ENCODE measurements around the gene PACS1.

PACS1 gene

DNA sequence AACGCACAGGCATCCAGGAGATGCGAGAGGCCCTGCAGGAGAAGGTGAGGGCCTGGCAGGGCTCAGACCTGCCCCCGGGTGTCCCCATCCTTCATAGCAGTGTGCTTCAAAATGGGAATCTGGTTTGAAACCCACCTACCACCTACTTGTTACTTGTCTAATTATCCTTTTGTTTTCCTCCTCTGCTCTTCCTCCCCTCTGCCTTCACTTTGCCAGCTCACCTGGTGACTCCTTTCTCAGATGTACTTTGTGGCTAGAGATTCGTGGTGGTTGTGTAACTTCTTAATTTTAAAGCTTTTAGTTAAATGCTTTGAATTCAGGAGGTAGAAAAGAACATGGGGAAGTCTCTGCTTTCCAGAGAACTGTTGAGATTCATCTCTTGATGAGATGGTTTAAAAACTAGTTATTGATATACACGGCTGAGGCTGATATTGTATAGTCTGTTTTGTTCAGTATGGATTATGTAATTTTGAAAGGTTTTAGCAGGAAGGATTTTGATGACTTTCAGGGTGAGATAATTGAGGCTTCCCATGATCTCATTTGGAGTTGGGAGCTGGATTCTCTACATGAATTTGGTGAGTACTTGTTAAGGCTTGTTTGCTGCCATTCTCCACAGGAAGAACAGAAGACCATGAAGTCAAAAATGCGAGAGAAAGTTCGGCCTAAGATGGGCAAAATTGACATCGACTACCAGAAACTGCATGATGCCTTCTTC lies 9.9 kb upstream of the PACS1 start:
- Mint-ChIP-seq H3K36me3 (ENCODE audit: low read depth) (peaks cover 81% of the 10 kb centered on the region), H3K27me3 (ENCODE audit: low read depth) (no peaks in the 10 kb centered on the region), H3K4me1 (ENCODE audit: low read depth) (peaks cover 14% of the 10 kb centered on the region), H3K4me3 (no peak overlapping the region), H3K27ac (no peak overlapping the region), H3K9me3 (no peaks in the 10 kb centered on the region)
- DNase-seq (ENCODE audit: low spot score) = no peak

- no peak overlapping the region for H3K4me3 Mint-ChIP-seq
- H3K27ac Mint-ChIP-seq = no peak overlapping the region
- no peaks in the 10 kb centered on the region for H3K9me3 Mint-ChIP-seq
- H3K36me3 Mint-ChIP-seq (ENCODE audit: low read depth) = peaks cover 80% of the 10 kb centered on the region
- H3K4me1 Mint-ChIP-seq (ENCODE audit: low read depth) = peaks cover 16% of the 10 kb centered on the region
- no peak for DNase-seq (ENCODE audit: low spot score)
- no peaks in the 10 kb centered on the region for H3K27me3 Mint-ChIP-seq (ENCODE audit: low read depth)
Observed at GRCh38 chr11:66061268-66061667, 8.8 kb upstream of the PACS1 start.

DNA sequence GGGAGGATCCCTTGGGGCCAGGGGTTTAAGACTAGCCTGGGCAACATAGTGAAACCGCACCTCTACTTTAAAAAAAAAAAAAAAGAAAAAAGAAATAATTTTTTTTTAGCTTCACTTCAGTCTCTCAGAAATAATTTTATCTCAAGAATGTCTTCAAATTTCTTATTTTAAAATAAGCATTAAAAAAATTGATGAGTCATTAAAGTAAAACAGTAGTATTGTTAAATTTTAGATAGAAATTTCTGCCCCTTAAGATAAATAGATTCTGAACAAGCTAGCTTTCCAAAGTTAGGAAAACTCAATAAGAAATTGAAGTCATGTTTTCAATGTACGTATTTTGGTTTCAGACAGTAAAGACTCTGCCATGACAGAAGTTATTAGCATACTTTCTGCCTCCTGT lies 7.7 kb upstream of the PACS1 start:
- Mint-ChIP-seq H3K4me1 (ENCODE audit: low read depth) (peaks cover 20% of the 10 kb centered on the region), H3K36me3 (ENCODE audit: low read depth) (peaks cover 79% of the 10 kb centered on the region), H3K27me3 (ENCODE audit: low read depth) (no peaks in the 10 kb centered on the region), H3K27ac (no peak overlapping the region), H3K4me3 (no peak overlapping the region), H3K9me3 (no peaks in the 10 kb centered on the region)
- DNase-seq (ENCODE audit: low spot score) = no peak

DNA sequence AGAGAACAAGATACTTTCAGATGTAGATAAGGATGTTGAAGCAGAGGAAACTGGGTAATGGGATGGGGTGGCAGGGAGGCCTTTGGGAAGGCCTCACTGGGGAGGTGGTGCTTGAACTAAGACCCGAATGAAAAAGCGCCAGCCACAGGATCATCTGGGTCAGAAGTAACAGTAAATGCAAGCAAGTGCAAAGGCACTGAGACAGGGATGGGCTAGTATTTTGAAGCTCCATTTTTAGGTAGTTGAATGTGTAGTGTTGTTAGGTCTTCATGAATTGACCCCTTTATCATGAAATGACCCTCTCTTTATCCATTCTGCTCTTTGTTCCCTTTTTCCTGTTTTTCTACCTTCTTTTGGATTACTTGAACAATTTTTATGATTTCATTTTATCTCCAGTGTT lies 6.2 kb upstream of the PACS1 start:
- no peak overlapping the region for H3K4me3 Mint-ChIP-seq
- peaks cover 30% of the 10 kb centered on the region for H3K4me1 Mint-ChIP-seq (ENCODE audit: low read depth)
- no peak for DNase-seq (ENCODE audit: low spot score)
- peak overlapping the region; percentile 38 for H3K27ac Mint-ChIP-seq
- no peaks in the 10 kb centered on the region for H3K27me3 Mint-ChIP-seq (ENCODE audit: low read depth)
- H3K36me3 Mint-ChIP-seq (ENCODE audit: low read depth) = peaks cover 80% of the 10 kb centered on the region
- no peaks in the 10 kb centered on the region for H3K9me3 Mint-ChIP-seq

DNA sequence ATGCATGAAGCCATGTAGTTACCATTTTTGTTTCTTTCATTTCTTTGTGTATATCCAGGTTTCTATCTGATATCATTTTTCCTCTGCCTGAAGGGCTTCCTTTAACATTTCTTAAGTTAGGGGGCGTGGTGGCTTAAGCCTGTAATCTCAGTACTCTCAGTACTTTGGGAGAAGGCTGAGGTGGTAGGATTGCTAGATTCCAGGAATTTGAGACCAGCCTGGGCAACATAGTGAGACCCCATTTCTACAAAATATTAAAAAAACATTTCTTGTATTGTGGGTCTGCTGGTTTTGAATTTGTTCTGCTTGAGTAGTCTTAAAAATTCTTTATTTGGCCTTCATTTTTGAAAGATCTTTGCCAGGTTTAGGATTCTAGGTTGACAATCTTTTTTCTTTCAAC lies 5.5 kb upstream of the PACS1 start:
- no peak for DNase-seq (ENCODE audit: low spot score)
- Mint-ChIP-seq H3K27ac (no peak overlapping the region), H3K36me3 (ENCODE audit: low read depth) (peaks cover 82% of the 10 kb centered on the region), H3K4me1 (ENCODE audit: low read depth) (peaks cover 37% of the 10 kb centered on the region), H3K27me3 (ENCODE audit: low read depth) (no peaks in the 10 kb centered on the region), H3K4me3 (no peak overlapping the region), H3K9me3 (no peaks in the 10 kb centered on the region)

DNA sequence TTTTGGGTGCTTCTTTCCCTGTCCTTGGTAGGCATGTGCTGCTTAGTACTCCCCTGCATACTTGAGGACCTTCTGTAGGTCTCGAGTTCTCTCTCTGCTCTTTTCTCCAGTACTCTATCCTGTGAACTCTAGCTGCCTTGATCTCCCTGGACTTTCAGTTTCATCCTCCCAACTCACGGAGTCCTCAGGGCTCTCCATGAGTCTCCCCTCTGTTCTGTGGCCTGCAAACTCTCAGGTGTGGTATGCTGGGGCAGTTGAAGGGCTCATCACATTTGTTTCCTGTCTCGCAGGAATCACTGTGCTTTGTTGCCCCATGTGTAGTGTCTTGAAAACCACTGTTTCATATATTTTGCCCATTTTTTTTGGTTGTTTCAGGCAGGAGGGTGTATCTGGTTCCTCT lies 3.3 kb upstream of the PACS1 start:
- Mint-ChIP-seq H3K27ac (peak overlapping the region; percentile 27), H3K36me3 (ENCODE audit: low read depth) (peaks cover 71% of the 10 kb centered on the region)
- no peak for DNase-seq (ENCODE audit: low spot score)

GRCh38 chr11:66067640-66068039 lies 2.4 kb upstream of the PACS1 start:
- DNase-seq (ENCODE audit: low spot score) = no peak
- Mint-ChIP-seq H3K27ac (no peak overlapping the region), H3K9me3 (no peaks in the 10 kb centered on the region), H3K4me1 (ENCODE audit: low read depth) (peaks cover 52% of the 10 kb centered on the region), H3K36me3 (ENCODE audit: low read depth) (peaks cover 76% of the 10 kb centered on the region), H3K27me3 (ENCODE audit: low read depth) (no peaks in the 10 kb centered on the region), H3K4me3 (no peak overlapping the region)

More for the DNA sequence above, 3.3 kb upstream of the PACS1 start:
- Mint-ChIP-seq H3K9me3 (no peaks in the 10 kb centered on the region), H3K27me3 (ENCODE audit: low read depth) (no peaks in the 10 kb centered on the region), H3K4me1 (ENCODE audit: low read depth) (peaks cover 43% of the 10 kb centered on the region), H3K4me3 (no peak overlapping the region)

GRCh38 chr11:66068154-66068821 lies 1.8 kb upstream of the PACS1 start:
- Mint-ChIP-seq H3K27me3 (ENCODE audit: low read depth) (no peaks in the 10 kb centered on the region), H3K36me3 (ENCODE audit: low read depth) (peaks cover 74% of the 10 kb centered on the region), H3K27ac (peak overlapping the region; percentile 95), H3K4me3 (peak overlapping the region; percentile 50), H3K9me3 (no peaks in the 10 kb centered on the region), H3K4me1 (ENCODE audit: low read depth) (peaks cover 56% of the 10 kb centered on the region)
- DNase-seq (ENCODE audit: low spot score) = peak; percentile 59

GRCh38 chr11:66068923-66069714 lies 953 bp upstream of the PACS1 start:
- peak overlapping the region; percentile 85 for H3K4me3 Mint-ChIP-seq

DNA sequence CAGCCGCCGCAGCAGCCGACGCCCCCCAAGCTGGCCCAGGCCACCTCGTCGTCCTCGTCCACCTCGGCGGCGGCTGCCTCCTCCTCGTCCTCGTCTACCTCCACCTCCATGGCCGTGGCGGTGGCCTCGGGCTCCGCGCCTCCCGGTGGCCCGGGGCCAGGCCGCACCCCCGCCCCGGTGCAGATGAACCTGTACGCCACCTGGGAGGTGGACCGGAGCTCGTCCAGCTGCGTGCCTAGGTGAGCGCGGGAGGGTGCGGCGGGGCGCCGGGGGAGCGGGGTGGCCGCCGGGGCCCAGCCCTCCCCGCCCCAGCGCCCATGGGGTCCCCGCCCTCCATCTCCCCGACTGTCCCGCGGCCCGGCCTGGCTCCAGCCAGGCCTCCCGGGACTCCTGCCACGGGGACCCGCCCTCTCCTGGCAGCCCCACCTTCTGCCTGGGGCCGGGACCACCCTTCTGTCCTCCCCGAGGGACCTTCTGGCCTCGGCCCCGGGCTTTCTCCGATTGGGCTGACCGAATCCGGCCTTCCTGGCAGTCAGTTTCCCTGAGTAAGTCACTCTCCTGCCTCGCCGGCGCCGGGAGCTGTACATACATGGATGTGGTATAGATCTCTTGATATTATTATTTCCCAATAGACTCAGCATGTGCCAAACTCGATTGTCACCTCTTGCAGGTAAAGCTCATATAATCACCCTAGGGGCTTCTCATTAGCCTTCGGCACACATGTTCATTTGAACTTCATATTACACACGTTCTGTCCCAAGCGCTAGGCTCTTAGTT lies 720 bp downstream of the PACS1 start:
- Mint-ChIP-seq H3K36me3 (ENCODE audit: low read depth) (peaks cover 64% of the 10 kb centered on the region), H3K9me3 (no peaks in the 10 kb centered on the region)

More at GRCh38 chr11:66068923-66069714, 953 bp upstream of the PACS1 start:
- peak overlapping the region; percentile 95 for H3K27ac Mint-ChIP-seq
- H3K36me3 Mint-ChIP-seq (ENCODE audit: low read depth) = peaks cover 69% of the 10 kb centered on the region
- H3K27me3 Mint-ChIP-seq (ENCODE audit: low read depth) = no peaks in the 10 kb centered on the region
- H3K4me1 Mint-ChIP-seq (ENCODE audit: low read depth) = peaks cover 50% of the 10 kb centered on the region
- no peaks in the 10 kb centered on the region for H3K9me3 Mint-ChIP-seq
- no peak for DNase-seq (ENCODE audit: low spot score)

GRCh38 chr11:66071381-66071801 lies 1.3 kb downstream of the PACS1 start:
- H3K4me1 Mint-ChIP-seq (ENCODE audit: low read depth) = peaks cover 50% of the 10 kb centered on the region
- H3K27ac Mint-ChIP-seq = peak overlapping the region; percentile 89
- peak overlapping the region; percentile 90 for H3K4me3 Mint-ChIP-seq
- H3K9me3 Mint-ChIP-seq = no peaks in the 10 kb centered on the region
- no peak for DNase-seq (ENCODE audit: low spot score)
- no peaks in the 10 kb centered on the region for H3K27me3 Mint-ChIP-seq (ENCODE audit: low read depth)
- H3K36me3 Mint-ChIP-seq (ENCODE audit: low read depth) = peaks cover 59% of the 10 kb centered on the region

More for the DNA sequence above, 720 bp downstream of the PACS1 start:
- Mint-ChIP-seq H3K27ac (peak overlapping the region; percentile 89), H3K4me3 (peak overlapping the region; percentile 90), H3K4me1 (ENCODE audit: low read depth) (peaks cover 50% of the 10 kb centered on the region), H3K27me3 (ENCODE audit: low read depth) (no peaks in the 10 kb centered on the region)
- DNase-seq (ENCODE audit: low spot score) = no peak

DNA sequence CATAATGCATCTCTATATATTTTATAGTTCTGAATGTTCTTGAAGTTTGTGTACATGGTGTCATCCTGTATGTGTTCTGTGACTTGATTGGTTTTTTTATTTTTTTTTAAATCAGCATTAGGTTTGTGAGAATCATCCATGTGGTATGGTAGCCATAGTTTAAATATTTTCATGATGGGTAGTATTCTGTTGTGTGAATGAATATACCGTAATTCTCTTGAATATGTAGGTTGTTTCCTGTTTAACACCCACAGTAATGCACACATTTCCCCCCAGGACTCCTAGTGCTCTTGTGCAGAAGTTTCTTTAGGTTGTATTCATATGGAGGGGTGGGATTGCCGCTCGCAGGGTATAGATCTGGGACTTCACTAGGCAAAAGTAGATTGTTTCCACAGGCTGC lies 2.0 kb downstream of the PACS1 start:
- H3K9me3 Mint-ChIP-seq = no peaks in the 10 kb centered on the region
- no peak for DNase-seq (ENCODE audit: low spot score)
- no peaks in the 10 kb centered on the region for H3K27me3 Mint-ChIP-seq (ENCODE audit: low read depth)
- H3K36me3 Mint-ChIP-seq (ENCODE audit: low read depth) = peaks cover 56% of the 10 kb centered on the region
- H3K4me3 Mint-ChIP-seq = peak overlapping the region; percentile 90
- peaks cover 46% of the 10 kb centered on the region for H3K4me1 Mint-ChIP-seq (ENCODE audit: low read depth)
- H3K27ac Mint-ChIP-seq = peak overlapping the region; percentile 89

GRCh38 chr11:66072518-66072917 lies 2.4 kb downstream of the PACS1 start:
- no peak for DNase-seq (ENCODE audit: low spot score)
- Mint-ChIP-seq H3K27me3 (ENCODE audit: low read depth) (no peaks in the 10 kb centered on the region), H3K4me3 (peak overlapping the region; percentile 90), H3K9me3 (no peaks in the 10 kb centered on the region), H3K27ac (peak overlapping the region; percentile 89), H3K36me3 (ENCODE audit: low read depth) (peaks cover 56% of the 10 kb centered on the region), H3K4me1 (ENCODE audit: low read depth) (peaks cover 49% of the 10 kb centered on the region)
